T47D (cell line): ENCODE data around the gene SSC5D.

Experiments
- DNase-seq, 2 experiments: peaks; one replicate each; pipeline versions ENCODE4 v3.0.0 to v3.0.0-alpha.2; 2011 to 2012; ENCODE audit warnings: low read depth in 1 of 2, low spot score in 1 of 2
- JUND ChIP-seq: IDR thresholded peaks from 2 replicates; pipeline ENCODE4 v1.6.1; 2012; ENCODE audit warnings: low read depth
- in situ Hi-C: cut with HindIII; loops from 2 replicates; pipeline ENCODE4 v1.10.0; 2016; ENCODE audit warnings: low sequenced_read_pairs, low pct_unique_long_range_greater_than_20kb

The SSC5D gene

GRCh38 chr19:55502197-55502952, 14.1 kb downstream of the SSC5D start:
- in situ Hi-C loops = no loop called here
- DNase-seq = no peak
- no peak for TF ChIP-seq JUND

- in situ Hi-C loops = no loop called here
- DNase-seq = no peak
- no peak for TF ChIP-seq JUND
Observed at GRCh38 chr19:55503157-55503501, 14.9 kb downstream of the SSC5D start.

- TF ChIP-seq JUND = no peak
- DNase-seq = peak; percentile 92 to 95
- in situ Hi-C loops = no loop called here
Observed at GRCh38 chr19:55503502-55504251, 15.4 kb downstream of the SSC5D start.

- TF ChIP-seq JUND = no peak
- in situ Hi-C loops = no loop called here
- no peak for DNase-seq
Observed at GRCh38 chr19:55504252-55504603, 16.0 kb downstream of the SSC5D start.

- no peak for DNase-seq
- in situ Hi-C loops = no loop called here
- TF ChIP-seq JUND = no peak
Observed at GRCh38 chr19:55504981-55505380, 16.7 kb downstream of the SSC5D start.

- TF ChIP-seq JUND = no peak
- DNase-seq = no peak
- in situ Hi-C loops = no loop called here
Observed at GRCh38 chr19:55508120-55508519, 19.9 kb downstream of the SSC5D start.

GRCh38 chr19:55516878-55517620, 28.8 kb downstream of the SSC5D start:
- DNase-seq = peak; percentile 91 to 92
- TF ChIP-seq JUND = no peak
- in situ Hi-C loops = no loop called here

GRCh38 chr19:55519451-55520311, 31.4 kb downstream of the SSC5D start:
- DNase-seq = no peak
- in situ Hi-C loops = no loop called here
- no peak for TF ChIP-seq JUND

GRCh38 chr19:55520691-55521292, 32.6 kb downstream of the SSC5D start:
- in situ Hi-C loops = no loop called here
- DNase-seq = no peak
- no peak for TF ChIP-seq JUND

GRCh38 chr19:55525289-55526101, 37.3 kb downstream of the SSC5D start:
- in situ Hi-C loops = no loop called here
- DNase-seq = no peak
- TF ChIP-seq JUND = no peak
